ENCODE results near the gene LRBA.

GRCh38 chr4:150259861-150260567, 755.1 kb downstream of the LRBA start:
- TF ChIP-seq, protein P1, sequence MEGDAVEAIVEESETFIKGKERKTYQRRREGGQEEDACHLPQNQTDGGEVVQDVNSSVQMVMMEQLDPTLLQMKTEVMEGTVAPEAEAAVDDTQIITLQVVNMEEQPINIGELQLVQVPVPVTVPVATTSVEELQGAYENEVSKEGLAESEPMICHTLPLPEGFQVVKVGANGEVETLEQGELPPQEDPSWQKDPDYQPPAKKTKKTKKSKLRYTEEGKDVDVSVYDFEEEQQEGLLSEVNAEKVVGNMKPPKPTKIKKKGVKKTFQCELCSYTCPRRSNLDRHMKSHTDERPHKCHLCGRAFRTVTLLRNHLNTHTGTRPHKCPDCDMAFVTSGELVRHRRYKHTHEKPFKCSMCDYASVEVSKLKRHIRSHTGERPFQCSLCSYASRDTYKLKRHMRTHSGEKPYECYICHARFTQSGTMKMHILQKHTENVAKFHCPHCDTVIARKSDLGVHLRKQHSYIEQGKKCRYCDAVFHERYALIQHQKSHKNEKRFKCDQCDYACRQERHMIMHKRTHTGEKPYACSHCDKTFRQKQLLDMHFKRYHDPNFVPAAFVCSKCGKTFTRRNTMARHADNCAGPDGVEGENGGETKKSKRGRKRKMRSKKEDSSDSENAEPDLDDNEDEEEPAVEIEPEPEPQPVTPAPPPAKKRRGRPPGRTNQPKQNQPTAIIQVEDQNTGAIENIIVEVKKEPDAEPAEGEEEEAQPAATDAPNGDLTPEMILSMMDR (IDR thresholded peaks at IDR 0.05): no peak
- no peak for TF ChIP-seq POLR2A (IDR thresholded peaks at IDR 0.05)

Data from stomach (tissue), 4 donors.